ENCODE data around the gene SAMD4B.

DNA sequence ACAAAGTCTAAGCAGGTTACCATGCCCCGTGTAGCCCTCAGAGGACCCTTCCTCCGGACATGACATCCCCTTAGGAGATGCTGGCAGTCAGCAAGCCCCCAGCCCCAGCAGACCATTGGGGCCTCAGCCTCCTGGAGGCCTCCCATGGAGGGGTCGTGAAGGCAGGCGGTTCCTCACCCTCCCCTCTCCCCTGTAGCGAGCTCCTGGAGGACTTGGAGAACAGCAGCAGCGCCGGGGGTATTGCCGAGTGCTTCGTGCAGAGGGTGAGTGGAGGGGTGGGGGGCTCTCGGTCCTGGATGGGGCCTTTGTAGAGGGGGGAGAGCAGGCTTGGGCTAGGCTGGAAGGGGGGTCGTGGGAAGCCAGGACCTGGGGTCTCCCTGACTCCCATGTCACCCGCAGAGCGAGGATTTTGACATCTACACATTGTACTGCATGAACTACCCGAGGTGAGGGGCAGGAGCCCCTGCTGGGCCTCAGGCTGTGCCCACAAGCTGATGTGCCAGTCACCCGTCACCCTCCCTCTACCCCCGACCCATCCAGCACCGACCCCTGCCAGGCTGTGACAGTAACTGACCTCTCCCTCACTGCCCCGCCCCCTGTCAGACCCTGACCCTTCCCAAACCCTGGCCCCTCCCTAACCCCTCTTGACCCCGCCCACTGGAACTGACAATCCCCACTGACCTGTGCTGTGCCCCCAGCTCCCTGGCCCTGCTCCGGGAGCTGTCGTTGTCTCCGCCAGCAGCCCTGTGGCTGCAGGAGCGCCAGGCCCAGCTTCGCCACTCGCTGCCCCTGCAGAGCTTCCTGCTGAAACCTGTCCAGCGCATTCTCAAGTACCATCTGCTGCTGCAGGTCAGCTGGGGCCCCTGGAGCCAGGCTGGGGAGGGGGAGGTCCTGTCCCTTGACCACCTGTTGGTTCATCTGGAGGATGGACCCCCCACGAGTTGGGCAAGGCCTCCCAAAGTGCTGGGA, 74.2 kb downstream of the SAMD4B start:
- TF ChIP-seq, protein P1, sequence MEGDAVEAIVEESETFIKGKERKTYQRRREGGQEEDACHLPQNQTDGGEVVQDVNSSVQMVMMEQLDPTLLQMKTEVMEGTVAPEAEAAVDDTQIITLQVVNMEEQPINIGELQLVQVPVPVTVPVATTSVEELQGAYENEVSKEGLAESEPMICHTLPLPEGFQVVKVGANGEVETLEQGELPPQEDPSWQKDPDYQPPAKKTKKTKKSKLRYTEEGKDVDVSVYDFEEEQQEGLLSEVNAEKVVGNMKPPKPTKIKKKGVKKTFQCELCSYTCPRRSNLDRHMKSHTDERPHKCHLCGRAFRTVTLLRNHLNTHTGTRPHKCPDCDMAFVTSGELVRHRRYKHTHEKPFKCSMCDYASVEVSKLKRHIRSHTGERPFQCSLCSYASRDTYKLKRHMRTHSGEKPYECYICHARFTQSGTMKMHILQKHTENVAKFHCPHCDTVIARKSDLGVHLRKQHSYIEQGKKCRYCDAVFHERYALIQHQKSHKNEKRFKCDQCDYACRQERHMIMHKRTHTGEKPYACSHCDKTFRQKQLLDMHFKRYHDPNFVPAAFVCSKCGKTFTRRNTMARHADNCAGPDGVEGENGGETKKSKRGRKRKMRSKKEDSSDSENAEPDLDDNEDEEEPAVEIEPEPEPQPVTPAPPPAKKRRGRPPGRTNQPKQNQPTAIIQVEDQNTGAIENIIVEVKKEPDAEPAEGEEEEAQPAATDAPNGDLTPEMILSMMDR (IDR thresholded peaks at IDR 0.05; ENCODE audit: poor library complexity): no peak
- TF ChIP-seq EZH2 (IDR thresholded peaks at IDR 0.05; ENCODE audit: borderline replicate concordance): no peak

Data from hepatocyte (in vitro differentiated cells).